ENCODE results near the gene TRMT1L. TPM values are rescaled to one million over a fixed set of nuclear protein-coding genes. Genes with fewer than 3 reads are reported as not detected.

Gene TRMT1L, protein sequence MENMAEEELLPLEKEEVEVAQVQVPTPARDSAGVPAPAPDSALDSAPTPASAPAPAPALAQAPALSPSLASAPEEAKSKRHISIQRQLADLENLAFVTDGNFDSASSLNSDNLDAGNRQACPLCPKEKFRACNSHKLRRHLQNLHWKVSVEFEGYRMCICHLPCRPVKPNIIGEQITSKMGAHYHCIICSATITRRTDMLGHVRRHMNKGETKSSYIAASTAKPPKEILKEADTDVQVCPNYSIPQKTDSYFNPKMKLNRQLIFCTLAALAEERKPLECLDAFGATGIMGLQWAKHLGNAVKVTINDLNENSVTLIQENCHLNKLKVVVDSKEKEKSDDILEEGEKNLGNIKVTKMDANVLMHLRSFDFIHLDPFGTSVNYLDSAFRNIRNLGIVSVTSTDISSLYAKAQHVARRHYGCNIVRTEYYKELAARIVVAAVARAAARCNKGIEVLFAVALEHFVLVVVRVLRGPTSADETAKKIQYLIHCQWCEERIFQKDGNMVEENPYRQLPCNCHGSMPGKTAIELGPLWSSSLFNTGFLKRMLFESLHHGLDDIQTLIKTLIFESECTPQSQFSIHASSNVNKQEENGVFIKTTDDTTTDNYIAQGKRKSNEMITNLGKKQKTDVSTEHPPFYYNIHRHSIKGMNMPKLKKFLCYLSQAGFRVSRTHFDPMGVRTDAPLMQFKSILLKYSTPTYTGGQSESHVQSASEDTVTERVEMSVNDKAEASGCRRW
- 32.5 and 35.9 TPM in 2 replicates for total RNA-seq

DNA sequence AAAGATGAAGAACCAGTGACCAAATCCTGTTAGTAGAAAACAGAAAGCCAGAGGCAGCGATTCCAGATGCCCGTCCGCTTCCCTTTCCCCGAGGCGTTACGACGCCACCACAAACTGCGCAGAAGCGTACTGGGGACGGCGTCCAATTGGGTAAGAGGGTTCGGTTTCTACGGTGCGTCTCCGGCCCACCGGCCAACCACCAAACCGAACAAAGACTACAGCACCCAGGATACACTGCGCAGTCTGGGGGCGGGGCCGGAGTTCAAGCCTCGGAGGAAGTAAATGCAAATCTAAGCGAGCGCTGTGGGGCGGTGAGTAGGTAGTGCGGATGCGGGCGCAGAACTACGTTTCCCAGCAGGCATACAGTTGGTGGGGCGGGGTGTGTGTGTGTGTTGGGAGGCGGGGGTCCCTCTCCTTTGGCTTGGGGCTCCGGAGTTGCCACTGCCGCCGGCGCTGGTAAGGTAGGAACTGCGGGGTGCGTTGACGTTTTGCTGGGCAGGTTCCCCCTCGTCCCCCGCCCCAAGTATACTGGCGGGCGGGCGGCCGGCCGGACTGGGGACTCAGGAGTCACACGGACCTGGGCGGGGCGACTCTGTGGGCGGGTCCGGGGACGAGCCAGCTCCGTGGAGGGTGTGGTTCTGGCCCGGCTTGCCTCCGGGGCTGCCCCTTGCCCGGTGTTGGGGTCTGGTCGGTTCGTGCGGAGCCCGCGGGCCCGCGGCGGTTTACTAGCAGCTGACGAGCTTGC is at the start of gene TRMT1L, which contains the start of gene SWT1:
TRMT1L (minus strand) TSS at position 100 of the 745 bp plus-strand sequence. CDS start 241 bp downstream, outside the sequence.
SWT1 (plus strand) TSS at position 314 of the 745 bp plus-strand sequence. CDS start 3,675 bp downstream, outside the sequence.

Other genes starting within 250 kb of the TRMT1L start
- 59.1 and 69.3 TPM in 2 replicates for gene NIBAN1, start 182.4 kb downstream of the TRMT1L start, total RNA-seq
- gene RNF2, start 111.4 kb downstream of the TRMT1L start, total RNA-seq: 33.3 and 61.3 TPM in 2 replicates
- 5.4 and 5.9 TPM in 2 replicates for gene SWT1, start 214 bp upstream of the TRMT1L start, total RNA-seq
- 97.5 and 122 TPM in 2 replicates for gene IVNS1ABP, start 160.3 kb upstream of the TRMT1L start, total RNA-seq